PC-9 (cell line): Measurements from ENCODE around the gene MFSD11. TPM values are rescaled to one million over a fixed set of nuclear protein-coding genes. Genes with fewer than 3 reads are reported as not detected.

ENCODE experiments used
- BruUV-seq: library from RNA; stranded (reverse); fragments of 400-500 nt; replicated peaks from 2 replicates; lab custom pipeline; 2021; lab: Mats Ljungman, UMichigan
- CTCF ChIA-PET: fragments of 300-600 bp; sonication (Branson Sonifier 250); formaldehyde crosslinking; loops from one replicate; lab custom pipeline; 2022; ENCODE audit warnings: antibody characterized with exemption; lab: Charles Lee
- POLR2A ChIA-PET: fragments of 300-600 bp; sonication (Branson Sonifier 250); formaldehyde crosslinking; loops from one replicate; lab custom pipeline; 2022; ENCODE audit warnings: antibody characterized with exemption; ENCODE audit not compliant: unreplicated experiment; lab: Charles Lee
- DNase-seq, 2 experiments: peaks; one replicate each; pipeline versions ENCODE4 v3.0.0 to v3.0.0-alpha.2; 2015 to 2022; ENCODE audit warnings: mixed read lengths in 1 of 2
- H2AFZ ChIP-seq: fragments of 200-600 bp; sonication (generic); 2 replicates; pipeline ENCODE4 v1.8.1; 2017; ENCODE audit warnings: antibody characterized with exemption
- H3F3A ChIP-seq: fragments of 200-600 bp; sonication (generic); 2 replicates; pipeline ENCODE4 v1.8.1; 2017; ENCODE audit warnings: antibody characterized with exemption, mild to moderate bottlenecking, low read depth; ENCODE audit not compliant: insufficient read depth
- H3K27ac ChIP-seq: fragments of 200-600 bp; sonication (generic); 2 replicates; pipeline ENCODE4 v1.6.1; 2016; ENCODE audit warnings: mixed run types
- H3K27me3 ChIP-seq: fragments of 200-600 bp; sonication (generic); 2 replicates; pipeline ENCODE4 v1.6.1; 2016; ENCODE audit warnings: low read depth, mixed run types; ENCODE audit not compliant: insufficient read depth
- H3K36me3 ChIP-seq: fragments of 200-600 bp; sonication (generic); 2 replicates; pipeline ENCODE4 v1.6.1; 2016; ENCODE audit warnings: low read depth, mixed run types
- H3K4me1 ChIP-seq: fragments of 200-600 bp; sonication (generic); replicated peaks from 2 replicates; pipeline ENCODE4 v1.6.1; 2016; ENCODE audit warnings: mixed run types; ENCODE audit not compliant: insufficient read depth
- H3K4me2 ChIP-seq: fragments of 200-600 bp; sonication (generic); 2 replicates; pipeline ENCODE4 v1.6.1; 2017; ENCODE audit warnings: mixed run types
- H3K4me3 ChIP-seq: fragments of 200-600 bp; sonication (generic); 2 replicates; pipeline ENCODE4 v1.6.1; 2016; ENCODE audit warnings: mixed run types
- H3K79me2 ChIP-seq: fragments of 200-600 bp; sonication (generic); 2 replicates; pipeline ENCODE4 v1.6.1; 2017; ENCODE audit warnings: low read depth, mixed run types
- H3K9me2 ChIP-seq: fragments of 200-600 bp; sonication (generic); 2 replicates; pipeline ENCODE4 v1.8.1; 2017; ENCODE audit warnings: mild to moderate bottlenecking; ENCODE audit not compliant: insufficient read depth
- H3K9me3 ChIP-seq: fragments of 200-600 bp; sonication (generic); 2 replicates; pipeline ENCODE4 v1.8.1; 2016; ENCODE audit warnings: low read depth; ENCODE audit not compliant: insufficient read depth
- H4K20me1 ChIP-seq: fragments of 200-600 bp; sonication (generic); 2 replicates; pipeline ENCODE4 v1.8.1; 2017; ENCODE audit not compliant: insufficient read depth
- EZH2 ChIP-seq: fragments of 200-600 bp; sonication (generic); IDR thresholded peaks from 2 replicates; pipeline ENCODE4 v1.8.0; 2017; ENCODE audit warnings: antibody characterized with exemption, low read depth
- intact Hi-C: fragments of 100-400 bp; cut with micrococcal nuclease; formaldehyde crosslinking; loops from one replicate; pipeline ENCODE4 v1.10.0; 2022; ENCODE audit not compliant: unreplicated experiment
- total RNA-seq: library from RNA; stranded (reverse); gene quantifications from 2 replicates; pipeline ENCODE4 v1.2.3, GENCODE V29; 2021
- TF ChIP-seq, protein P1 (sequence below): fragments of 200-600 bp; sonication (generic); conservative IDR thresholded peaks from 2 replicates; pipeline ENCODE4 v1.6.1; 2017; ENCODE audit warnings: mixed run types, antibody characterized with exemption, mild to moderate bottlenecking, moderate library complexity

MFSD11 gene
- total RNA-seq, 1 experiment from 2014 or later: 47.3 TPM

DNA sequence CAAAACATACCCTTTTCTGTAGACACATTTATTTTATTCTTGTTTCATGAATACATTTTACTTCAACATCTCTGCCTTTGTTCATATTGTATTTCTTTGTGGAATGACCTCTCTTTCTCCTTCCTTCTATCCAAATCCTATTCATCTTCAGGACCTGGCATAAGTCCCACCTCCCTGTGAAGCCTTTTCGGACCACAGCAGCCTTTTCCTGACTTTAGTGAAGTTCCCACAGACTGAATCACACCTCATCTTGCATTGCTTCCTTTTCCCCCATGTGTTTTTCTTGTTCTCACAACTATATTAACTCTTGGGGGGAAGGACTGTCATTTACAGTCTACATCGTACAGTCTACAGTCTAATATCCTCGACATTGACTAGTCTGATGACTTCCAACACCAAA, 58.2 kb downstream of the MFSD11 start:
- Histone ChIP-seq H2AFZ (no peak overlapping the region), H3K4me3 (no peak overlapping the region), H3K9me2 (no peaks in the 10 kb centered on the region), H3K4me1 (peaks cover 13% of the 10 kb centered on the region), H3F3A (no peaks in the 10 kb centered on the region; the same call in 1 of the 2 replicates), H4K20me1 (no peaks in the 10 kb centered on the region), H3K9me3 (no peaks in the 10 kb centered on the region), H3K27me3 (no peaks in the 10 kb centered on the region), H3K4me2 (no peak overlapping the region), H3K27ac (no peak overlapping the region), H3K79me2 (no peaks in the 10 kb centered on the region), H3K36me3 (no peaks in the 10 kb centered on the region)
- DNase-seq: no peak
- ChIA-PET POLR2A (no interaction called here), CTCF (no interaction called here)
- no peak for TF ChIP-seq EZH2
- TF ChIP-seq, protein P1, sequence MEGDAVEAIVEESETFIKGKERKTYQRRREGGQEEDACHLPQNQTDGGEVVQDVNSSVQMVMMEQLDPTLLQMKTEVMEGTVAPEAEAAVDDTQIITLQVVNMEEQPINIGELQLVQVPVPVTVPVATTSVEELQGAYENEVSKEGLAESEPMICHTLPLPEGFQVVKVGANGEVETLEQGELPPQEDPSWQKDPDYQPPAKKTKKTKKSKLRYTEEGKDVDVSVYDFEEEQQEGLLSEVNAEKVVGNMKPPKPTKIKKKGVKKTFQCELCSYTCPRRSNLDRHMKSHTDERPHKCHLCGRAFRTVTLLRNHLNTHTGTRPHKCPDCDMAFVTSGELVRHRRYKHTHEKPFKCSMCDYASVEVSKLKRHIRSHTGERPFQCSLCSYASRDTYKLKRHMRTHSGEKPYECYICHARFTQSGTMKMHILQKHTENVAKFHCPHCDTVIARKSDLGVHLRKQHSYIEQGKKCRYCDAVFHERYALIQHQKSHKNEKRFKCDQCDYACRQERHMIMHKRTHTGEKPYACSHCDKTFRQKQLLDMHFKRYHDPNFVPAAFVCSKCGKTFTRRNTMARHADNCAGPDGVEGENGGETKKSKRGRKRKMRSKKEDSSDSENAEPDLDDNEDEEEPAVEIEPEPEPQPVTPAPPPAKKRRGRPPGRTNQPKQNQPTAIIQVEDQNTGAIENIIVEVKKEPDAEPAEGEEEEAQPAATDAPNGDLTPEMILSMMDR: no peak
- BruUV-seq: no TSS peak
- intact Hi-C loops: loop anchor here (5.0 kb wide), 1 partner anchor 261 kb away; no protein-coding TSS in a partner anchor

DNA sequence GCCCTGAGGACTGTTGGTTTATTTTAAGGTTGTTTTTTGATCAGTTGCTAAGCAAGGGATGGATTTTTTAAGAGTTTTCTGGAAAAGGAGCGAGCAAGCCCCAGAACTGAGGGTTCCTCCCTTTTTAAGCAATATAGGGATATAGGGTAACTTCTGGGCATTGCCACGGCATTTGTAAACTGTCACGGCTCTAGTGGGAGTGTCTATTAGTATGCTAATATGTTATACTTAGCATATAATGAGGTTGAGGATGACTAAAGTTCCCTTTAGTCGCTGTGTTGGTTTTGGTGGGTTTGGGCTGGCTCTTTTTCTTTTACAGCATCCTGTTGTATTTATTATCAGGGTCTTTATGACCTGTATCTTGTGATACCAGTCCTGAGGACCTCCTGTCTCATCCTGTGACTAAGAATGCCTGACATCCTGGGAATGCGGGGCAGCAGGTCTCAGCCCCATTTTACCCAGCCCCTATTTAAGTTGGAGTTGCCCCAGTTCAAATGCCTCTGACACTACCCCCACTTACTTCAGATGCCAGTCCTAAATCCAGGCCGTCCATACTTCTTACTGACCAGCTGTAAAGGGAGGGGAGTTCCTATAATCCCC, 59.4 kb downstream of the MFSD11 start:
- ChIA-PET CTCF (interaction anchor here (0.6 kb wide), 1 partner anchor 427 kb away, joined by 5 read pairs; no protein-coding TSS in a partner anchor), POLR2A (interaction anchor here (0.6 kb wide), 1 partner anchor 307 kb away, joined by 3 read pairs; no protein-coding TSS in a partner anchor)
- H3K4me1 ChIP-seq: peaks cover 13% of the 10 kb centered on the region
- no peaks in the 10 kb centered on the region for H3K79me2 ChIP-seq
- no peaks in the 10 kb centered on the region; the same call in 1 of the 2 replicates for H3F3A ChIP-seq
- no peaks in the 10 kb centered on the region for H4K20me1 ChIP-seq
- no peak overlapping the region for H2AFZ ChIP-seq
- no peaks in the 10 kb centered on the region for H3K36me3 ChIP-seq
- H3K9me2 ChIP-seq: no peaks in the 10 kb centered on the region
- peak overlapping the region; percentile 54 for H3K4me2 ChIP-seq
- H3K9me3 ChIP-seq: no peaks in the 10 kb centered on the region
- BruUV-seq: no TSS peak
- no peaks in the 10 kb centered on the region for H3K27me3 ChIP-seq
- peak; percentile 40 to 57 for DNase-seq
- peak overlapping the region; percentile 16; the same call in 1 of the 2 replicates for H3K27ac ChIP-seq
- TF ChIP-seq EZH2: no peak
- TF ChIP-seq, protein P1: no peak
- no peak overlapping the region for H3K4me3 ChIP-seq
- intact Hi-C loops: loop anchor here (5.0 kb wide), 1 partner anchor 260 kb away; no protein-coding TSS in a partner anchor

DNA sequence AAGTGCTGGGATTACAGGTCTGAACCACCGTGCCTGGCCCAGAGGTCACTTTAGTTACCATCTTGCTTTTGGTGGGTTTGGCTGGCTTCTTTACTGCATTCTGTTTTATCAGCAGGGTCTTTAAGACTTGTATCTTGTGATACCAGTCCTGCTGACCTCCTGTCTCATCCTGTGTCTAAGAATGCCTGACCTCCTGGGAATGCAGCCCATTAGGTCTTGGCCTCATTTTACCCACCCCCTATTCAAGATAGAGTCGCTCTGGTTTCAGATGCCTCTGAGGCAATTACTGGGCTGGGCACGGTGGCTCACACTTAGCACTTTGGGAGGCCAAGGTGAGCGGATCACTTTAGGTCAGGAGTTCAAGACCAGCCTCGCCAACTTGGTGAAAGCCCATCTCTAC, 63.8 kb downstream of the MFSD11 start:
- Histone ChIP-seq H3K9me3 (no peaks in the 10 kb centered on the region), H3K36me3 (no peaks in the 10 kb centered on the region), H3K27me3 (no peaks in the 10 kb centered on the region), H2AFZ (no peak overlapping the region), H3K4me1 (peaks cover 13% of the 10 kb centered on the region), H3K27ac (no peak overlapping the region), H3K9me2 (no peaks in the 10 kb centered on the region), H3K4me2 (no peak overlapping the region), H3K4me3 (no peak overlapping the region), H3F3A (no peaks in the 10 kb centered on the region), H3K79me2 (no peaks in the 10 kb centered on the region), H4K20me1 (no peaks in the 10 kb centered on the region)
- intact Hi-C loops: no loop called here
- DNase-seq: no peak
- TF ChIP-seq EZH2: no peak
- TF ChIP-seq, protein P1: no peak
- ChIA-PET POLR2A (no interaction called here), CTCF (interaction anchor here (0.6 kb wide), 4 partner anchors 16 to 368 kb away, joined by 5 to 18 read pairs (median 9); no protein-coding TSS in a partner anchor)
- BruUV-seq: no TSS peak
